ENCODE measurements around the gene LRRC47.

LRRC47 gene

GRCh38 chr1:3788756-3789420 is 7.4 kb downstream of the LRRC47 start:
- no peak overlapping the region for H3K4me3 ChIP-seq (ENCODE audit: low read depth, low read length)

DNA sequence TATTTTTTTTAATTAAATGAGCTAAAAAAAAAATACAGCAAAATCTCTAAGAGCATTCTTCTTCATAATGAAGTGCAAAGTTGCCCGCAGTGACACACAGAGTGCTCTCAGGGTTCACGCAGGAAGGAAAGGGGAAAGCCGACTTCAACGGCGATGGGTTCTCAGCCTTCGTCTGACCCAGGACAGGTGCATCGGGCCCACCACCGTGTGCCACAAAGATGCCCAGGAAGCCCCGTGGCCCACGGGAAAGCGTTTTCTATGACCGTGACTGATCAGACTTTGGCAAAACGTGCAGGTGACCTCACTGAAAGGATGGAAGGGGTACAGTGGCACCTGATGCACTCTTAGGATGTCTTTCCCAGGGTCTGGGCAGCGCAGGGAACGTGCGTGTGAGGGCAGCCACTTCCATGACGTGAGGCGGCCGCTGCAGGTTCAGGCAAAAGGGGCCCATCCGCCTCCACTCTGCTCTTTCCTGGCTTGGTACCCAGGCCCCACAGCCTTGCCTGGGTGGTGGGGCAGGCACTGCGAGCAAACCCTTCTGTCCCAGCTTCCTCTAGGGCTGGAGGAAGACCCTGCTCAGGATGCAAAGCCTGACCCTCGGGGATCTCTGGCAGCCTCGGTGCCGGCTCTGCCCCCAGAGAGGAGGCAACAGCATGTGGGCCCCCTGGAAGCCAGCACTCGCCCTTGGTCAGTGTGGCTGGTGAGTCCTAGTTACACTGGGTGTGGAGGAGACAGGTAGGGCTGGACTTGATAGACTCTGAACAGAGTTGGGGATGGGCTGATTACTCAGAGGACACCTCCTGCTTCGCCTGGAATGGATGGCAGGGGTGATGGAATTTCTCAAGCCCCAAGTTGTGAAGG is 8.3 kb downstream of the LRRC47 start:
- no peak for DNase-seq (ENCODE audit: low read depth)
- H3K4me3 ChIP-seq (ENCODE audit: low read depth, low read length): no peak overlapping the region

More at GRCh38 chr1:3788756-3789420, 7.4 kb downstream of the LRRC47 start:
- no peak for DNase-seq (ENCODE audit: low read depth)

DNA sequence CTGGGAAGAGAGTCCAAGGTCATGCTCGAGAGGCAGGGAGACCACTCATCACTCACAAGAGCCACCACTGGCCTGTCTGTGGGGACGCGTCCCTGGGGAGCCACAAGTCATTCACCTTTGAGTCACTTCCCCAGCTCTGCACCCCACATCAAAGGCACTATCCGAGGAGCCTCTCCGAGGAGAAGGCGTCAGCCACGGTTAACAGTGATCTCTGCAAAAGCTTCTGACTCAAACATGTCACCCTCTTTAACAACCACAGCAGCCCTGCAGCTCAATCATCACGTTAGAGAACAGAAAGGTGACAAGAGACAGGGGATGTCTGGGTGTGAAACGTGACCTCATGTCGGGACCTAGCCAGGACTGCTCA is 9.0 kb downstream of the LRRC47 start:
- no peak overlapping the region for H3K4me3 ChIP-seq (ENCODE audit: low read depth, low read length)
- DNase-seq (ENCODE audit: low read depth): no peak

GRCh38 chr1:3786468-3787348 is 9.6 kb downstream of the LRRC47 start:
- no peak for DNase-seq (ENCODE audit: low read depth)
- H3K4me3 ChIP-seq (ENCODE audit: low read depth, low read length): no peak overlapping the region

DNA sequence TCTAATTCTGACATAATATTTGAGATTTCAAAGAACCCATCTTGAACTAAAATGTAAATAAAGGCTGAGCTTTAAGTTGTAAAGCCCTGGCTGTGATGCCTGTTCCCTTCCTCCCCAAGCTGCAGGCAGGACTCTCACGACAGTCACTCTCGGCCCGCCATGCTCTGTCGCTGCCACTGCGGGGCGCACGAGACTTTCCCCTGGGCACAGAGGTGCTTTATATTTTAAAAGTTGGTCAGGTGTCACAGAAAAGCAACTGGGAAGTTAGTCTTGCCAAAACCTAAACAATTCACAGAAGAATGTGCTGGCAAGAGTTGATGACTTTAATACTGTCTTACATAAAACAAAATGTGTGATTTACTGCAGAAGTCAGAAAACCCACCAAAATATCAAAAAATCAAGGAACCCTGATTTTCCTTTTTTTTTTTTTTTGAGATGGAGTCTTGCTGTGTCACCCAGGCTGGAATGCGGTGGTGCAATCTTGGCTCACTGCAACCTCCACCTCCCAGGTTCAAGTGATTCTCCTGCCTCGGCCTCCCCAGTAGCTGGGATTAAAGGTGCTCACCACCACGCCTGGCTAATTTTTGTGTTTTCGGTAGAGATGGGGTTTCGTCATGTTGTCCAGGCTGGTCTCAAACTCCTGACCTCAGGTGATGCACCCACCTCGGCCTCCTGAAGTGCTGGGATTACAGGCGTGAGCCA is 10.7 kb downstream of the LRRC47 start:
- no peak for DNase-seq (ENCODE audit: low read depth)
- no peak overlapping the region for H3K4me3 ChIP-seq (ENCODE audit: low read depth, low read length)

DNA sequence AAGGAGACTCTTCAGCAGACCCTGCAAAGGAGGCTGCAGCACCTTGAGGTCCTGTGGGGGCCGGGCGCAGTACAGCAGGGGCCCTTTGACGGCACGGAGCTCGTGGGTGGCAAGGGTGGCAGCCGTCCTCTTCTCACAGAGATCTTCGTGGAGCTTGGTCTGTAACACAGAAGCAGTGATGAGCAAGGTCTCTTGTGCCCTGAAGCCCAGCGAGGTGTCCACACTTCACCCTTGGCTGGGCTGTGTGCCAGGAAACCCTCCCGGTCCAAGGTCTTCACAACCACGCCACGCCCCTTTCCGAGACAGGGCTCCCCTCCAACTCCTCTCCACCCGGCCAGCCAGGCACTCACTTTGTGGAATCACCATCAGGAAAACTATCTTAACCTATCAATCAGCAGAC is 11.3 kb downstream of the LRRC47 start:
- no peak for DNase-seq (ENCODE audit: low read depth)
- no peak overlapping the region for H3K4me3 ChIP-seq (ENCODE audit: low read depth, low read length)

- no peak for DNase-seq (ENCODE audit: low read depth)
Measured at GRCh38 chr1:3783651-3784474, 12.4 kb downstream of the LRRC47 start.

DNA sequence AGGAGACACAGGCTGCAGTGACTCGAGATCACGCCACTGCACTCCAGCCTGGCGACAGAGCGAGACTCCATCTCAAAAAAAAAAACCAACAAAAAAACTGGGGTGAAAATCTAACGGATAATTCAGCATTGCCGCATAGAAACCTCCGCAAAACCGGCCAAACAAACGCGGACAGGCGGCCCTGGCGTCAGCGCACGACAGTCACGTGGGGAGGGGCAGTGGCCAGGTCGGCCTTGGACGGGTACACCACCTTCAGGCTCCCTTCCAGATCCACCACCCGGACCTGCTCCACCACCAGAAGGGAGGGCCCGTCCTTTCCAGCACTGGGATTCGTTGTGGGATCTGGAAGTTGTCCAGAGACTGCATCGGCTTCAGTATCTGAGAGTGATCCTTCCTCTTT is 15.4 kb downstream of the LRRC47 start:
- no peak for DNase-seq (ENCODE audit: low read depth)
- no peak overlapping the region for H3K4me3 ChIP-seq (ENCODE audit: low read depth, low read length)

More at GRCh38 chr1:3783651-3784474, 12.4 kb downstream of the LRRC47 start:
- no peak overlapping the region for H3K4me3 ChIP-seq (ENCODE audit: low read depth, low read length)

DNA sequence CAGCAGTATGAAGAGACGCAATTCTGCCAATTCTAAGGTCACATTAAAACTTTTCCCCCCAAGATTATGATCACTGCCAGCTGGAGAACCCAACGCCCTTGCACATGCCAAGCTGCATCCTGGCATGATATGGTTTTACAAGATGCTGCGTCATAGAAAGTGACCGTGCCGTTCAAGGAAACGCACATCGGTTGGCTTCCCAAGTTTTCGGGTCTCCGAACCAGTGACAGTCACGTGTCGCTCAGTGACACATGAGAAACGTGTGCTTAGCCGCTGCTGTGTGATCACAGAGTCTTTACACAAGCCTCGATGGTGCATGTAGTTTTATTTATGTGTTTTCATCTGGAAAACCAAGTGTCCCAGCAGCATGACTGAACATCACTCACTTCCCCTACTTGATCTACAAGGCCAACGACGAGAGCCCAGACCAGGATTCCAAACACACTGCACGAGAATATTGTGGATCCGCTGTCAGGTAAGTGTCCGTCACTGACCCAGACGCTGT is 16.3 kb downstream of the LRRC47 start:
- no peak overlapping the region for H3K4me3 ChIP-seq (ENCODE audit: low read depth, low read length)
- no peak for DNase-seq (ENCODE audit: low read depth)

DNA sequence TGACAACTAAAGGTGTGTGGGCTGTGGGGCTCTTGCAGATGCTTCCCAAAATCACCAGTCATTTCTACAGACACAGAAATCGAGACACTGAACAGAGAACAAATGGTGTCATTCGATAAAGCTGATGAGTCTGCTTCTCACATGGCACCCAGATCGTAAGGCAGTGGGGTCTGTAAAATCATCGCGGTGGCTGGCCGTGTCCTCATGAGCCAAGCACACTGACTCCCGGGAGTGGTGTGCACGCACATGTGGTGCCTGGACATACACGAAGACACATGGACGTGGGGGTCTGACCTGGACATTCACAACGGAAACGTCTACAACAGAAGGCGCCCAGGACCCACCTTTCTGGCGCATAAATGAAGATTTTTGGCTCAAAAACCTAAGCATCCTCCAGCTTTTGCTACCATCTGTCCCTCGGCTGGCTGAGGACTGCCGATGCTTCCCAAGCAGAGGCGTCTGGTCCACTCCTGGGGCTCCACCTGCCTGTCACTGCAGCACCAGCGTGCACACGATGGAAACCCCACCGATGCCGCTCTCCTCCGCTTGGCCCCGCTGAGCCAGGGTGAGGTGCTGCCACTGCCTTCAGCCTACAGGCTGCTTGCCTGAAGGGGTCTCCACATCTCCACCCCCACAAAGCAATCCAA is 16.9 kb downstream of the LRRC47 start:
- no peak for DNase-seq (ENCODE audit: low read depth)
- no peak overlapping the region for H3K4me3 ChIP-seq (ENCODE audit: low read depth, low read length)

DNA sequence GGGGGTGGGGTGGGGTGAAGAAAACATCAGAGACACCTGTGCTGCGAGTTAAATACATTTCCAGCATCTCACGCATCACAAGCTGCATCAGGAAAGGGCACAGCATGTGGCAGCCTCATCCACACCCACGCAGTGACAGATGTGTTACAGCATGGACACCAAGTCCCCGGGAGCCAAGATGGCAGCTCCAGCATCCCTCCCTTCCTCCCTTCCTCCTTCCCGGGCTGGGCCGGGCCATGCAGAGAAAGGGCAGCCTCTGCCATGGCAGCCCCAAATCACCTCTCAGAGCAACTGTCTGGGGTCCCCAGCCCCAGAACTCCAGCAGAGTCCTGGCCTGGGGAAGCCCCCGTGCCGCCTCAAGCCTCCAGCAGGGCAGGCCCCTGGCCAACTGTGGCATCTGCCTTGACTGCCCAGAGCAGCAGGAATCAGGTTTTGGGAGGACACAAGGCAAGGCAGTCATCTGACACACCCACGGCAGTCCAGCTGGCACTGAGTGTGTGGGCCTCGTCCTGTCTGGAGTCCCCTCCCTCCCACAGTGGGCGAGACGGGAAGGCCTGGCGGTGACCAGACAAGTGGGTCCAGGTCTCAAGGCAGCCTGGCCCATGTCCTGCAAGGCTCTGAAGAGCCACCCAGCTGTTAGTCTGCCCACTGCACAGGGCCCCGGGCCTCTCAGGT is 17.6 kb downstream of the LRRC47 start:
- H3K4me3 ChIP-seq (ENCODE audit: low read depth, low read length): no peak overlapping the region
- DNase-seq (ENCODE audit: low read depth): no peak

DNA sequence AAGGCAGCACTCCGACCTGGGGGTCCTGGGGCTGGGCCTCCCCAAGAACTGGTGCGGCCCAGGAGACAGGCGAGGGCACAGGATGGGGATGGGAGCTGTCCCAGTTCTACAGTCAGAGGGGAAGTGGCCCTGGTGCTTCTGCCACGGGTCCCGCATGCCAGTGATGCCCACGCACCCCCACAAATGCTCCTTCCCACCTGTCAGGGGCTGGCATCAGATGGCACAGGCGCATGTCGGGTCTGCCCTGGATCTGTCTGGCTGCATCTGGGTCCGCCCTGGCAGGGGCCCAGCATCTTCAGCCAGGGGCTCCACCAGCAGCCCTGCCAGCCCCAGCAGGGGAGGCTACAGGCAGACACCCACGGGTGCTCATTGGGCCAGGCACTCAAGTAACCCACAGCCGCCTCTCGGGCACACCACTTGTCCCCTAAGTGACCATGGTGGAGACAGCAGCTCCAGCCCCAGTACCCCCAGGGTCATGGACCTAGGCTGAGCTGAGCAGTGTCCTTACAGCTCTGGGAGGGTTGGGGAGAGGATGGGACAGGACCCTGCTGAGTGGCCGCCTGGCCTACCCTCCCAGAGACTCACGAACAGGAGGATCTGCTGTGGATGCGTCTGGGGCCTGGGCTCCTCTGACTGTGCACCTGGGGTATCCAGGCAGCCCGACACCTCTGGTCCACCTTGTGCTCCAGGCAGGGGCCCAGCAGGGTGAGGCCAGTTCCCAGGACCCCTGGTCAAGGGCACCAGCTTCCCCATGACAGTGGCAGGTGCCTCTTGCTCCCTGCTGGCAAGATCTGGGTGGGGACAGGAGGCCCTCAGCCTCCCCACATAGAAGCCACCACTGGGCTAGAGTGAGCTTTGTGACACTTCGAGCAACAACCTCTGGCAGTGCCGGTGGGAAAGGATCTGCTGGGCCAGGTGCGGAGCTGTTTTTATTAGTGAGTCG is 18.4 kb downstream of the LRRC47 start:
- no peak for DNase-seq (ENCODE audit: low read depth)

DNA sequence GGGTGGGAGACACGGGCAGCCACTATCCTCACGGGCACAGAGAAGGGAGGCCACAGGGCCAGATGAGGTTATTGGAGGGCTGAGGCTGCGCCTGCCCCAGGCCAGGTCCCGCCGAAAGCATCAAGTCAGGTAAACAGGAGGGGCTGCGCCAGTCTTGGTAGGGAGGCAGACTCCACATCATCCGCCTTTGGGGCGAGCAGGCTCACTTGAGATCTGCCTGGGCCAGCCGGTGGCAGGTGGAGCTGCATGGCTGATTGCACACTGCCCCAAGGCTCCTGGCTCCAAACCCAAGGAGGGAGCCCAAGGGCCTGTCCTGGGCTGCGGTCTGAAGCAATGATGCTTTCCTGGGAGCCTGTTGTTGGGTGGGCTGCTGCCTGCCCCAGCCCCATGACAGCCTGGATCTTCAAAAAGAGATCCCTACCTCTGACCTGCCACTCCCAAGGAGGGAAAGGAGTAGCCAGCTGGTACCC is 19.2 kb downstream of the LRRC47 start:
- no peak for DNase-seq (ENCODE audit: low read depth)
- no peak overlapping the region for H3K4me3 ChIP-seq (ENCODE audit: low read depth, low read length)

More for the DNA sequence above, 18.4 kb downstream of the LRRC47 start:
- no peak overlapping the region for H3K4me3 ChIP-seq (ENCODE audit: low read depth, low read length)

DNA sequence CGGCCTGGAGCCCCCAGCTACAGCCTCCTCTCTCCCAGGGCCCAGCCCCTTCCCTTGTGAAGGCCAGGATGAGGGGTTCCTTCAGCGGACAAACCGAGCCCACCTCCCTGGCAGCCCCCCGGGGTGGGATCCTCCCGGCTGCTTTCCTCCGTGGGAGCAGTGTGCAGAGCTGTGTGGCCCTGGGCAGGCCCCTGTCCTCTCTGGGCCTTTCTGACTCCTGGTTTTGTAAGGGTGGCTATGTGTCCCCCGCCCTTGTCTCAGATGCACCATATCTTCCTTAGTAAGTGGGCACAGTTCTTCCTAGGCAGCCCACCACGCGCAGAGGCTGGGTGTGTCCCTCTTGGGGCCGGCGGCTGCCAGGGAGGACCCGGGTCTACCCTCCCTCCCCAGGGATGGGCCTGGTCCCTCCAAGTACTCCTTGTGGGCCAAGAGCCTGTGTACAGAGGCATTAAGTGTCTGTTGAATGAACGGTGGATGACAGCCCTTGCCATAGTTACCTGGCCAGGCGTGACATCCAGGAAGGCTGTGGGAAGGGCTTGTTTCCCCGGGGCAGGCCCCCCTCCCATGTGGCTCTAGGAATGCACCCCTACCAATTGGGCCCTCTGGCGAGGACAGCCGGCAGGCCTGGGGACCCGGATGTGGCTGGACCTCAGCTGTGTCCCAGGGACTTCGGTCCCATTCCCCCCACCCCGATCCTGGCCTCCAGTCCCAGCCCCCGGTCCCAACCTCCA is 19.9 kb downstream of the LRRC47 start:
- no peak for DNase-seq (ENCODE audit: low read depth)
- no peak overlapping the region for H3K4me3 ChIP-seq (ENCODE audit: low read depth, low read length)

DNA sequence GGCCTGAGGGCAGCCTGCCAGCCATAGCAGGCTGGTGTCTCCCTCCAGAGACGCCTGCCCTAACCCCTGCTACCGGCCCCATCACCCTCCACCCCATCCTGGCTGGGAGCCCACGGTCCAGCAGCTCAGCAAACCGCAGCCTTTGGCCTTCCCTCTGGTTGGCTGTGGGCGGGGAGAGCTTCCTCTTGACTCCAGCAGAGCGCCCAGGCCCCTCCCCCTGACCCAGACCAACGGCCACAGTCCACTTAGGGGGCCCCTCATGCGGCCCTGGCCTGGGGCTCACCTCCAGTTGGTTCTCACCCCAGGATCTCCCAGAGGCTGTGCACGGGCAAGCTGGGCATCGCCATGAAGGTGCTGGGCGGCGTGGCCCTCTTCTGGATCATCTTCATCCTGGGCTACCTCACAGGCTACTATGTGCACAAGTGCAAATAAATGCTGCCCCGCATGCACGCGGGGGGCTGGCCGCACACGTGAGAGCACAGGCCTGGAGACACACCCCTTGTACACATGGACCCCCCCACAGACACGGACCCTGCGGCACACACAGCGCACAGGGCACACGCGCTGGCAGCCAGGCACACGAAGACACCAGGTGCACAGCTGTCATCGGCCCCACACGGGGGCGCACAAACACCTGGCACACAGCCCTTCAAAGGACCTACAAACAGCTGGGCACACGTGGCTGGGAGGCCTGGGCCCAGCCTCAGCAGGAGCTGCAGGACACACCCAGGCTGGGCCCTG is 20.6 kb downstream of the LRRC47 start:
- no peak overlapping the region for H3K4me3 ChIP-seq (ENCODE audit: low read depth, low read length)
- peak; percentile 19 for DNase-seq (ENCODE audit: low read depth)

All from skeletal muscle cell (primary cell).